Natural killer cell (primary cell): ENCODE results near the gene SESN1. TPM values are rescaled to one million over a fixed set of nuclear protein-coding genes. Genes with fewer than 3 reads are reported as not detected.

Experiments used
- ATAC-seq, 3 donors: fragments of 150-1000 bp in 2 of 3; fragments of 200-7000 bp in 1 of 3; cut with Tn5 transposase; 1 replicate in 1 of 3; 2 replicates in 2 of 3; pipeline ENCODE4 v1.10.0; 2021; ENCODE audit warnings: mild to moderate bottlenecking in 2 of 3, moderate library complexity in 2 of 3
- DNase-seq, 2 donors: peaks; one replicate each; pipeline versions ENCODE4 v3.0.0 to v3.0.0-alpha.2; 2013 to 2021; ENCODE audit warnings: mixed read lengths in 1 of 2
- H3K27ac ChIP-seq: one replicate; pipeline ENCODE4 v1.5.1; 2013; ENCODE audit warnings: mild to moderate bottlenecking, low read length
- H3K27me3 ChIP-seq: one replicate; pipeline ENCODE4 v1.6.1; 2013; ENCODE audit warnings: low read length; ENCODE audit not compliant: control insufficient read depth, insufficient read depth
- H3K36me3 ChIP-seq: one replicate; pipeline ENCODE4 v1.6.1; 2013; ENCODE audit warnings: low read length; ENCODE audit not compliant: control insufficient read depth, insufficient read depth
- H3K4me1 ChIP-seq: one replicate; pipeline ENCODE4 v1.6.1; 2013; ENCODE audit warnings: low read length; ENCODE audit not compliant: control insufficient read depth, insufficient read depth
- H3K4me3 ChIP-seq: one replicate; pipeline ENCODE4 v1.5.1; 2013; ENCODE audit warnings: low read length
- H3K9me3 ChIP-seq: one replicate; pipeline ENCODE4 v1.6.1; 2013; ENCODE audit warnings: low read length; ENCODE audit not compliant: control insufficient read depth, insufficient read depth
- H3K27ac Mint-ChIP-seq, 2 donors: one replicate each; pipeline ENCODE4 v1.8.0; 2022; ENCODE audit warnings: mild to moderate bottlenecking in 2 of 2, mixed read lengths in 2 of 2, moderate library complexity in 1 of 2
- H3K27me3 Mint-ChIP-seq, 2 donors: one replicate each; pipeline ENCODE4 v1.8.0; 2022; ENCODE audit warnings: low read depth in 2 of 2, mixed read lengths in 2 of 2
- H3K36me3 Mint-ChIP-seq: one replicate; pipeline ENCODE4 v1.8.0; 2022; ENCODE audit warnings: mixed read lengths
- H3K4me1 Mint-ChIP-seq, 2 donors: one replicate each; pipeline ENCODE4 v1.8.0; 2022; ENCODE audit warnings: mixed read lengths in 2 of 2
- H3K4me3 Mint-ChIP-seq: one replicate; pipeline ENCODE4 v1.8.0; 2022; ENCODE audit warnings: mild to moderate bottlenecking, moderate library complexity, mixed read lengths
- H3K9me3 Mint-ChIP-seq, 2 donors: one replicate each; pipeline ENCODE4 v1.8.0; 2022; ENCODE audit warnings: mixed read lengths in 2 of 2
- CTCF ChIP-seq: fragments of 200-600 bp; IDR thresholded peaks from one replicate; pipeline ENCODE4 v1.8.0; 2022; ENCODE audit warnings: antibody characterized with exemption
- WGBS: methylation state at CpG from one replicate; pipeline ENCODE4 v1.1.7; 2013; ENCODE audit warnings: missing lambda C conversion rate; ENCODE audit not compliant: insufficient coverage; 5-methylcytosine and 5-hydroxymethylcytosine counted together
- intact Hi-C: fragments of 100-400 bp; cut with micrococcal nuclease; formaldehyde crosslinking; loops from one replicate; pipeline ENCODE4 v1.14.2; 2022
- total RNA-seq, 4 donors: library from RNA; stranded (reverse); fragments of 120-200 nt in 1 of 4; gene quantifications; one replicate each; pipeline versions ENCODE4 v1.2.3 to v1.2.4, GENCODE V29; 2013 to 2022

SESN1 gene
- total RNA-seq, 3 donors from 2014 or later (not counting 1 experiment from before 2014, with no cell fraction given): 52.9 to 106 (median 68.9) TPM

DNA sequence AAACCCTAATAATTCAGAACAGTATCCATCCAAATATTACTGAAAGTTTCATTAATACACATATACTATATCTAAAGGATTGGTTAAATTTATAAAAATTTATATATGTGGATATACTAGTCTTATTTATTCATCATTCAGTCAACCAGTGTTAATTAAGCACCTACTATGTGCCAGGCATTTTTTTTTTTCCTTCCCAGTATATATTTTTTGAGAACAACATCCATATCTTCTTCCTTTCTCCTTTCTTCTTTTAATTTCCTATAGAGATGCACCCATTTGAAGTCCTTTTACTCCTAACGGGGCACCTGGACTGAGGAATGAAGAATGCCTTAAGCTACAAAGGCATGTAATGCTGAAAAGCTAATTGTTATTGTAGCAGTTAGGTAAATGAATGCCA, 72.8 kb downstream of the SESN1 start:
- H3K36me3 Mint-ChIP-seq: no peaks in the 10 kb centered on the region
- ATAC-seq (no peak), DNase-seq (no peak)

GRCh38 chr6:109019911-109020310, 74.7 kb downstream of the SESN1 start:
- no peak for ATAC-seq

More for the DNA sequence above, 72.8 kb downstream of the SESN1 start:
- no peaks in the 10 kb centered on the region for H3K9me3 Mint-ChIP-seq
- H3K27me3 Mint-ChIP-seq: no peaks in the 10 kb centered on the region
- TF ChIP-seq CTCF: no peak
- Histone ChIP-seq H3K9me3 (no peaks in the 10 kb centered on the region), H3K36me3 (no peaks in the 10 kb centered on the region), H3K4me1 (peaks cover 16% of the 10 kb centered on the region), H3K27ac (no peak overlapping the region), H3K27me3 (no peaks in the 10 kb centered on the region), H3K4me3 (no peak overlapping the region)
- no peak overlapping the region for H3K4me3 Mint-ChIP-seq
- no peak overlapping the region for H3K27ac Mint-ChIP-seq
- intact Hi-C loops: no loop called here
- no CpG with 5 or more reads among the region's 1 CpG for WGBS
- H3K4me1 Mint-ChIP-seq: peaks cover 31 to 44% of the 10 kb centered on the region in 2 donors

DNA sequence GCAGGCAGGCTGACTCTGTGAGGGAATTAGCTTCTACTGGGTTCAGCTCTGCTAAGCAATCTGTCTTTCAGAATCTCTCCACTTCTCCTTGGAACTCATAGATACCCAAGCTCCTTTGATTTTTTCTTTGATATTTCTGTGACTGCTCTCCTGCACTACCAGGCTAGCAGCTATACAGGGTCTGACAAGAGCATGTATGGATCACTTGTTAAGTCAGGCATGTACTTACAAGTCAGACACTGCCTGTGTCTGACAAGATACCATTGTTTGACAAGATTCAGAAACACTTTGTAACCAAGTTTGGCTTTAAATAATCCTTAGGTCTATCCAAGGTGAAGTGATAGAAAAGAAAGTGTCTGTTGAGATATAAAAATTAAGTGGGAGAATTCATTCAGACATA, 79.5 kb downstream of the SESN1 start:
- Histone ChIP-seq H3K36me3 (no peaks in the 10 kb centered on the region), H3K4me3 (no peak overlapping the region), H3K9me3 (no peaks in the 10 kb centered on the region), H3K4me1 (peaks cover 4% of the 10 kb centered on the region), H3K27me3 (no peaks in the 10 kb centered on the region), H3K27ac (no peak overlapping the region)
- no peak for ATAC-seq
- Mint-ChIP-seq H3K36me3 (no peaks in the 10 kb centered on the region), H3K4me3 (no peak overlapping the region), H3K27me3 (no peaks in the 10 kb centered on the region), H3K27ac (peak overlapping the region in 1 of 2 donors; percentile 63), H3K4me1 (peaks cover 25 to 26% of the 10 kb centered on the region in 2 donors), H3K9me3 (no peaks in the 10 kb centered on the region)
- intact Hi-C loops: no loop called here
- no peak for TF ChIP-seq CTCF
- DNase-seq: peak in 1 of 2 donors; percentile 23

More at GRCh38 chr6:109019911-109020310, 74.7 kb downstream of the SESN1 start:
- Mint-ChIP-seq H3K4me1 (peaks cover 24 to 29% of the 10 kb centered on the region in 2 donors), H3K36me3 (no peaks in the 10 kb centered on the region), H3K9me3 (no peaks in the 10 kb centered on the region), H3K27ac (no peak overlapping the region), H3K4me3 (no peak overlapping the region), H3K27me3 (no peaks in the 10 kb centered on the region)
- TF ChIP-seq CTCF: no peak
- no peaks in the 10 kb centered on the region for H3K9me3 ChIP-seq
- H3K27ac ChIP-seq: no peak overlapping the region
- no CpG with 5 or more reads among the region's 1 CpG for whole genome bisulfite sequencing
- no peaks in the 10 kb centered on the region for H3K36me3 ChIP-seq
- H3K4me1 ChIP-seq: peaks cover 8% of the 10 kb centered on the region
- no peaks in the 10 kb centered on the region for H3K27me3 ChIP-seq
- DNase-seq: peak in 1 of 2 donors; percentile 71
- no peak overlapping the region for H3K4me3 ChIP-seq
- intact Hi-C loops: no loop called here

GRCh38 chr6:109014606-109015005, 80.0 kb downstream of the SESN1 start:
- intact Hi-C loops: no loop called here
- ATAC-seq (no peak), DNase-seq (no peak)
- peak overlapping the region in 1 of 2 donors; percentile 63 for H3K27ac Mint-ChIP-seq
- H3K27me3 Mint-ChIP-seq: no peaks in the 10 kb centered on the region
- H3K4me1 Mint-ChIP-seq: peaks cover 26 to 29% of the 10 kb centered on the region in 2 donors
- H3K4me3 Mint-ChIP-seq: no peak overlapping the region
- WGBS: no CpG with 5 or more reads among the region's 2 CpGs
- no peaks in the 10 kb centered on the region for H3K27me3 ChIP-seq
- H3K4me3 ChIP-seq: no peak overlapping the region
- no peaks in the 10 kb centered on the region for H3K36me3 ChIP-seq
- no peaks in the 10 kb centered on the region for H3K9me3 ChIP-seq
- peaks cover 8% of the 10 kb centered on the region for H3K4me1 ChIP-seq
- TF ChIP-seq CTCF: no peak
- H3K27ac ChIP-seq: no peak overlapping the region
- H3K9me3 Mint-ChIP-seq: no peaks in the 10 kb centered on the region
- no peaks in the 10 kb centered on the region for H3K36me3 Mint-ChIP-seq
